KMS-11 (cell line): Measurements from ENCODE around the gene WNT3A.

ENCODE experiments used
- H2AFZ ChIP-seq: fragments of 200-600 bp; sonication (generic); 2 replicates; pipeline ENCODE4 v1.6.1; 2016; ENCODE audit warnings: antibody characterized with exemption, mixed run types, low read depth
- H3K27ac ChIP-seq: fragments of 200-600 bp; sonication (generic); 2 replicates; pipeline ENCODE4 v1.6.1; 2016; ENCODE audit warnings: mild to moderate bottlenecking, mixed run types
- H3K27me3 ChIP-seq: fragments of 200-600 bp; sonication (generic); 2 replicates; pipeline ENCODE4 v1.6.1; 2017; ENCODE audit warnings: mild to moderate bottlenecking, low read depth, mixed run types, moderate library complexity; ENCODE audit not compliant: insufficient read depth
- H3K36me3 ChIP-seq: fragments of 200-600 bp; sonication (generic); 2 replicates; pipeline ENCODE4 v1.6.1; 2017; ENCODE audit warnings: mild to moderate bottlenecking, mixed run types; ENCODE audit not compliant: insufficient read depth
- H3K4me1 ChIP-seq: fragments of 200-600 bp; sonication (generic); 2 replicates; pipeline ENCODE4 v1.6.1; 2016; ENCODE audit warnings: mild to moderate bottlenecking, low read depth, mixed run types; ENCODE audit not compliant: poor library complexity, severe bottlenecking
- H3K4me2 ChIP-seq: fragments of 200-600 bp; sonication (generic); 2 replicates; pipeline ENCODE4 v1.7.0; 2016; ENCODE audit warnings: mild to moderate bottlenecking, mixed run types
- H3K4me3 ChIP-seq: fragments of 200-600 bp; sonication (generic); IDR thresholded peaks from 2 replicates; pipeline ENCODE4 v1.6.1; 2017; ENCODE audit warnings: low read depth, low read length, mixed read lengths; ENCODE audit not compliant: insufficient read depth
- H3K79me2 ChIP-seq: fragments of 200-600 bp; sonication (generic); 2 replicates; pipeline ENCODE4 v1.6.1; 2016; ENCODE audit warnings: low read depth, mixed run types; ENCODE audit not compliant: insufficient read depth
- H3K9ac ChIP-seq: fragments of 200-600 bp; sonication (generic); 2 replicates; pipeline ENCODE4 v1.6.1; 2016; ENCODE audit warnings: mild to moderate bottlenecking, mixed run types
- H4K20me1 ChIP-seq: fragments of 200-600 bp; sonication (generic); 2 replicates; pipeline ENCODE4 v1.6.1; 2016; ENCODE audit warnings: mild to moderate bottlenecking, mixed run types; ENCODE audit not compliant: insufficient read depth
- CTCF ChIP-seq: fragments of 200-600 bp; sonication (generic); conservative IDR thresholded peaks from 2 replicates; pipeline ENCODE4 v1.6.1; 2017; ENCODE audit warnings: low read depth, mild to moderate bottlenecking, antibody characterized with exemption, low read length, moderate library complexity, mixed read lengths

The WNT3A gene

GRCh38 chr1:228095938-228096337, 89.1 kb downstream of the WNT3A start:
- H3K9ac ChIP-seq = no peak overlapping the region
- peaks cover 12% of the 10 kb centered on the region; the same call in 1 of the 2 replicates for H3K36me3 ChIP-seq
- peaks cover 67% of the 10 kb centered on the region for H4K20me1 ChIP-seq
- H3K27me3 ChIP-seq = no peaks in the 10 kb centered on the region
- no peak overlapping the region for H3K4me3 ChIP-seq
- H3K27ac ChIP-seq = no peak overlapping the region
- H3K4me1 ChIP-seq = peaks cover 31% of the 10 kb centered on the region
- no peak for TF ChIP-seq CTCF
- no peak overlapping the region for H3K4me2 ChIP-seq
- H2AFZ ChIP-seq = no peak overlapping the region
- peaks cover 95% of the 10 kb centered on the region for H3K79me2 ChIP-seq

GRCh38 chr1:228096416-228097332, 89.9 kb downstream of the WNT3A start:
- Histone ChIP-seq H2AFZ (no peak overlapping the region), H3K4me1 (peaks cover 31% of the 10 kb centered on the region), H4K20me1 (peaks cover 66% of the 10 kb centered on the region), H3K36me3 (peaks cover 11% of the 10 kb centered on the region; the same call in 1 of the 2 replicates), H3K4me3 (no peak overlapping the region), H3K4me2 (no peak overlapping the region), H3K79me2 (peaks cover 95% of the 10 kb centered on the region), H3K27me3 (no peaks in the 10 kb centered on the region), H3K27ac (no peak overlapping the region; the same call in 1 of the 2 replicates), H3K9ac (no peak overlapping the region)
- no peak for TF ChIP-seq CTCF

- Histone ChIP-seq H3K4me3 (no peak overlapping the region), H3K9ac (no peak overlapping the region), H3K27ac (no peak overlapping the region; the same call in 1 of the 2 replicates), H2AFZ (no peak overlapping the region), H3K27me3 (no peaks in the 10 kb centered on the region), H4K20me1 (peaks cover 60% of the 10 kb centered on the region), H3K4me1 (peaks cover 24% of the 10 kb centered on the region), H3K4me2 (no peak overlapping the region), H3K79me2 (peaks cover 87% of the 10 kb centered on the region), H3K36me3 (peaks cover 9% of the 10 kb centered on the region; the same call in 1 of the 2 replicates)
- no peak for TF ChIP-seq CTCF
These were observed 90.7 kb downstream of the WNT3A start for GRCh38 chr1:228097333-228098081.

- no peaks in the 10 kb centered on the region for H3K27me3 ChIP-seq
- no peak overlapping the region for H2AFZ ChIP-seq
- H3K27ac ChIP-seq = no peak overlapping the region; the same call in 1 of the 2 replicates
- peaks cover 9% of the 10 kb centered on the region; the same call in 1 of the 2 replicates for H3K36me3 ChIP-seq
- H4K20me1 ChIP-seq = peaks cover 50% of the 10 kb centered on the region
- H3K4me1 ChIP-seq = peaks cover 24% of the 10 kb centered on the region
- H3K79me2 ChIP-seq = peaks cover 78% of the 10 kb centered on the region
- no peak overlapping the region for H3K4me3 ChIP-seq
- no peak overlapping the region for H3K9ac ChIP-seq
- H3K4me2 ChIP-seq = no peak overlapping the region
- TF ChIP-seq CTCF = no peak
These were observed 91.6 kb downstream of the WNT3A start for GRCh38 chr1:228098323-228098931.
